PC-3 (cell line): Measurements from ENCODE around the gene CXCR6. TPM values are rescaled to one million over a fixed set of nuclear protein-coding genes. Genes with fewer than 3 reads are reported as not detected.

ENCODE experiments used
- ATAC-seq: fragments of 200-7000 bp; cut with Tn5 transposase; 2 replicates; pipeline ENCODE4 v1.9.1; 2020; ENCODE audit warnings: mild to moderate bottlenecking, moderate library complexity
- BruUV-seq: library from RNA; stranded (reverse); fragments of 400-500 nt; replicated peaks from 2 replicates; lab custom pipeline; 2021; lab: Mats Ljungman, UMichigan
- CTCF ChIA-PET: fragments of 300-600 bp; sonication (Branson Sonifier 250); formaldehyde crosslinking; loops from one replicate; lab custom pipeline; 2022; ENCODE audit warnings: antibody characterized with exemption; lab: Charles Lee
- POLR2A ChIA-PET: fragments of 300-600 bp; sonication (Branson Sonifier 250); formaldehyde crosslinking; loops from one replicate; lab custom pipeline; 2022; ENCODE audit warnings: antibody characterized with exemption; ENCODE audit not compliant: unreplicated experiment; lab: Charles Lee
- DNase-seq: peaks from one replicate; pipeline ENCODE4 v3.0.0-alpha.2; 2015
- H2AFZ ChIP-seq: fragments of 300-600 bp; sonication (generic); 2 replicates; pipeline ENCODE4 v1.6.0; 2016; ENCODE audit warnings: antibody characterized with exemption, low read length
- H3F3A ChIP-seq: fragments of 300-600 bp; sonication (generic); one replicate; pipeline ENCODE4 v1.6.0; 2017; ENCODE audit warnings: antibody characterized with exemption, low read length, control low read depth, mild to moderate bottlenecking; ENCODE audit not compliant: unreplicated experiment
- H3K27ac ChIP-seq: fragments of 300-600 bp; sonication (generic); 2 replicates; pipeline ENCODE4 v1.5.1; 2016; ENCODE audit warnings: mild to moderate bottlenecking, low read length
- H3K27me3 ChIP-seq: fragments of 300-600 bp; sonication (generic); 2 replicates; pipeline ENCODE4 v1.6.1; 2016; ENCODE audit warnings: low read length, mixed read lengths
- H3K36me3 ChIP-seq: fragments of 300-600 bp; sonication (generic); 2 replicates; pipeline ENCODE4 v1.6.1; 2016; ENCODE audit warnings: low read depth, mixed run types, low read length, mixed read lengths
- H3K4me1 ChIP-seq: fragments of 300-600 bp; sonication (generic); 2 replicates; pipeline ENCODE4 v1.5.1; 2016; ENCODE audit warnings: low read length; ENCODE audit not compliant: insufficient read depth
- H3K4me2 ChIP-seq: fragments of 300-600 bp; sonication (generic); 2 replicates; pipeline ENCODE4 v1.6.0; 2016; ENCODE audit warnings: low read length
- H3K4me3 ChIP-seq: fragments of 300-600 bp; sonication (generic); 2 replicates; pipeline ENCODE4 v1.5.1; 2016; ENCODE audit warnings: mild to moderate bottlenecking, low read length, mixed read lengths
- H3K79me2 ChIP-seq: fragments of 300-600 bp; sonication (generic); 2 replicates; pipeline ENCODE4 v1.6.1; 2017; ENCODE audit warnings: low read length, mixed read lengths
- H3K9ac ChIP-seq: fragments of 300-600 bp; sonication (generic); 2 replicates; pipeline ENCODE4 v1.6.0; 2016; ENCODE audit warnings: mild to moderate bottlenecking, low read length
- H3K9me2 ChIP-seq: fragments of 300-600 bp; sonication (generic); replicated peaks from 2 replicates; pipeline ENCODE4 v1.6.1; 2016; ENCODE audit warnings: mixed run types, low read length, mixed read lengths
- H3K9me3 ChIP-seq: fragments of 300-600 bp; sonication (generic); 2 replicates; pipeline ENCODE4 v1.6.1; 2016; ENCODE audit warnings: low read length, mixed read lengths
- H4K20me1 ChIP-seq: fragments of 300-600 bp; sonication (generic); 2 replicates; pipeline ENCODE4 v1.6.1; 2016; ENCODE audit warnings: low read length, mixed read lengths
- CTCF ChIP-seq: fragments of 300-600 bp; sonication (generic); conservative IDR thresholded peaks from 2 replicates; pipeline ENCODE4 v1.5.1; 2017; ENCODE audit warnings: antibody characterized with exemption, low read depth, mild to moderate bottlenecking, low read length
- EZH2 ChIP-seq: fragments of 300-600 bp; sonication (generic); IDR thresholded peaks from one replicate; pipeline ENCODE4 v1.6.1; 2017; ENCODE audit warnings: antibody characterized with exemption, mild to moderate bottlenecking, low read length; ENCODE audit not compliant: unreplicated experiment
- EZH2phosphoT487 ChIP-seq: fragments of 300-600 bp; sonication (generic); IDR thresholded peaks from 2 replicates; pipeline ENCODE4 v1.6.1; 2018; ENCODE audit warnings: mild to moderate bottlenecking, antibody characterized with exemption, low read length, borderline replicate concordance
- intact Hi-C: fragments of 100-400 bp; cut with micrococcal nuclease; formaldehyde crosslinking; loops from 2 replicates; pipeline ENCODE4 v1.9.0; 2023
- total RNA-seq: library from RNA; depleted of rRNA; stranded (reverse); fragments of >200 nt; gene quantifications from 2 replicates; pipeline ENCODE4 v1.2.3, GENCODE V29; 2014

The CXCR6 gene
- total RNA-seq, 1 experiment from 2014 or later: not detected

GRCh38 chr3:45922950-45923590, 20.2 kb upstream of the CXCR6 start:
- ATAC-seq (no peak), DNase-seq (no peak)
- Histone ChIP-seq H3K27me3 (no peaks in the 10 kb centered on the region), H3K79me2 (no peaks in the 10 kb centered on the region), H3K4me3 (no peak overlapping the region), H3K9me3 (no peaks in the 10 kb centered on the region), H3K9ac (no peak overlapping the region), H3K27ac (no peak overlapping the region), H2AFZ (no peak overlapping the region), H3K4me2 (no peak overlapping the region), H3K9me2 (no peaks in the 10 kb centered on the region), H3K36me3 (0 out of 2 replicates have a peak, but pooled peaks cover 16% of the 10 kb centered on the region), H3F3A (no peaks in the 10 kb centered on the region), H4K20me1 (no peaks in the 10 kb centered on the region), H3K4me1 (no peaks in the 10 kb centered on the region)
- POLR2A ChIA-PET: no interaction called here
- CTCF ChIA-PET: no interaction called here
- intact Hi-C loops: no loop called here
- no TSS peak for BruUV-seq
- TF ChIP-seq EZH2phosphoT487 (no peak), EZH2 (no peak)

GRCh38 chr3:45923755-45924154, 19.5 kb upstream of the CXCR6 start:
- Histone ChIP-seq H3K36me3 (peaks cover 22% of the 10 kb centered on the region; the same call in 1 of the 2 replicates), H3K79me2 (no peaks in the 10 kb centered on the region), H3K4me2 (no peak overlapping the region), H3K9me2 (no peaks in the 10 kb centered on the region), H2AFZ (no peak overlapping the region), H3F3A (no peaks in the 10 kb centered on the region), H3K27ac (no peak overlapping the region), H3K9ac (no peak overlapping the region), H3K4me1 (no peaks in the 10 kb centered on the region), H3K4me3 (no peak overlapping the region), H3K27me3 (no peaks in the 10 kb centered on the region), H4K20me1 (no peaks in the 10 kb centered on the region), H3K9me3 (no peaks in the 10 kb centered on the region)
- CTCF ChIA-PET: no interaction called here
- ATAC-seq: peak; percentile 76
- POLR2A ChIA-PET: no interaction called here
- BruUV-seq: no TSS peak
- intact Hi-C loops: no loop called here
- DNase-seq: peak; percentile 78
- TF ChIP-seq CTCF (no peak), EZH2 (no peak), EZH2phosphoT487 (no peak)

GRCh38 chr3:45927881-45928280, 15.4 kb upstream of the CXCR6 start:
- Histone ChIP-seq H4K20me1 (no peaks in the 10 kb centered on the region), H3K36me3 (peaks cover 32% of the 10 kb centered on the region; the same call in 1 of the 2 replicates), H3K27ac (no peak overlapping the region), H3K9me2 (no peaks in the 10 kb centered on the region), H3K9me3 (no peaks in the 10 kb centered on the region), H3K79me2 (no peaks in the 10 kb centered on the region), H2AFZ (no peak overlapping the region), H3K4me1 (no peaks in the 10 kb centered on the region), H3K27me3 (no peaks in the 10 kb centered on the region), H3K9ac (no peak overlapping the region), H3F3A (no peaks in the 10 kb centered on the region), H3K4me3 (no peak overlapping the region), H3K4me2 (no peak overlapping the region)
- POLR2A ChIA-PET: no interaction called here
- no TSS peak for BruUV-seq
- DNase-seq (no peak), ATAC-seq (no peak)
- CTCF ChIA-PET: no interaction called here
- TF ChIP-seq EZH2phosphoT487 (no peak), CTCF (no peak), EZH2 (no peak)
- intact Hi-C loops: no loop called here
